ENCODE data around the gene SP1. TPM values are rescaled to one million over a fixed set of nuclear protein-coding genes. Genes with fewer than 3 reads are reported as not detected.
A peak's percentile ranks its signal among the peaks of the same experiment; 100 is the strongest.

SP1 gene
- total and polyA plus RNA-seq, 2 donors (not counting 1 experiment from before 2014, with no cell fraction given): 26.0 to 129 TPM

DNA sequence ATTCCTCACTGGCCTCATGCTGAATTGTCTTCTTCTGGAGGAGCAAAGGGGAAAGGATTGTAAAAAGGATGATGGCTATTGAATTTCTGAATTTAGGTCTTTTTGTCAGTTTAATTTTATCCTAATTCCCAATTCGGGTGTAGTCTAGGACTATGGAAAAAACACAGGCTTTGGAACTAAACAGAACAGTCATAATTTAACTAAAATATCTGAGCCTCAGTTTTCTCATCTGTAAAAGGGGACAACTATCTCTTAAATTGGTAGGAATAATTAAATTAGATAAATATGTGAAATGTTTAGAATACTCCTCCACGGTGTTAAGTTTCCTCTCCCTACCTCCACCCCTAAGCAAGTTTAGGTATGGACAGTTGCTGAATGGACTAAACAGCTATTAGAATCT is 3.2 kb upstream of the SP1 start:
- intact Hi-C loops (cut with micrococcal nuclease): no loop called here
- H3K27me3 Mint-ChIP-seq: no peaks in the 10 kb centered on the region
- TF ChIP-seq, protein P1, sequence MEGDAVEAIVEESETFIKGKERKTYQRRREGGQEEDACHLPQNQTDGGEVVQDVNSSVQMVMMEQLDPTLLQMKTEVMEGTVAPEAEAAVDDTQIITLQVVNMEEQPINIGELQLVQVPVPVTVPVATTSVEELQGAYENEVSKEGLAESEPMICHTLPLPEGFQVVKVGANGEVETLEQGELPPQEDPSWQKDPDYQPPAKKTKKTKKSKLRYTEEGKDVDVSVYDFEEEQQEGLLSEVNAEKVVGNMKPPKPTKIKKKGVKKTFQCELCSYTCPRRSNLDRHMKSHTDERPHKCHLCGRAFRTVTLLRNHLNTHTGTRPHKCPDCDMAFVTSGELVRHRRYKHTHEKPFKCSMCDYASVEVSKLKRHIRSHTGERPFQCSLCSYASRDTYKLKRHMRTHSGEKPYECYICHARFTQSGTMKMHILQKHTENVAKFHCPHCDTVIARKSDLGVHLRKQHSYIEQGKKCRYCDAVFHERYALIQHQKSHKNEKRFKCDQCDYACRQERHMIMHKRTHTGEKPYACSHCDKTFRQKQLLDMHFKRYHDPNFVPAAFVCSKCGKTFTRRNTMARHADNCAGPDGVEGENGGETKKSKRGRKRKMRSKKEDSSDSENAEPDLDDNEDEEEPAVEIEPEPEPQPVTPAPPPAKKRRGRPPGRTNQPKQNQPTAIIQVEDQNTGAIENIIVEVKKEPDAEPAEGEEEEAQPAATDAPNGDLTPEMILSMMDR (IDR thresholded peaks at IDR 0.05): no peak
- no peak for TF ChIP-seq EZH2 (IDR thresholded peaks at IDR 0.05; ENCODE audit: borderline replicate concordance, insufficient read depth, low read depth, low read length, poor library complexity, severe bottlenecking)
- POLR2A ChIA-PET: interaction anchor here (0.6 kb wide), 1 partner anchor 10 kb away, joined by 6 read pairs; no protein-coding TSS in a partner anchor
- H3K9me3 Mint-ChIP-seq (ENCODE audit: insufficient read depth): no peaks in the 10 kb centered on the region
- H3K79me2 ChIP-seq (ENCODE audit: control insufficient read depth, insufficient read depth, low read length): peaks cover 11% of the 10 kb centered on the region
- DNase-seq (no peak), ATAC-seq (ENCODE audit: low read depth) (no peak)
- H3K27ac Mint-ChIP-seq: peak overlapping the region; percentile 17
- WGBS (ENCODE audit: insufficient coverage): no CpG with 5 or more reads among the region's 2 CpGs
- H3K27ac ChIP-seq (ENCODE audit: low read length in 2 of 2): no peak overlapping the region
- no peaks in the 10 kb centered on the region for H3K27me3 ChIP-seq (replicated peaks in 1 of 4; ENCODE audit: control extremely low read depth in 1 of 4, control insufficient read depth in 3 of 4, insufficient read depth in 4 of 4, low read length in 3 of 4)
- H3K4me2 ChIP-seq (replicated peaks; ENCODE audit: low read depth, low read length, poor library complexity, severe bottlenecking): no peak overlapping the region
- peaks cover 0 to 2% of the 10 kb centered on the region in 2 experiments for H3K36me3 ChIP-seq (replicated peaks in 1 of 2; ENCODE audit: control extremely low read depth in 1 of 2, control insufficient read depth in 1 of 2, extremely low read depth in 1 of 2, insufficient read depth in 2 of 2, low read length in 1 of 2)
- no peaks in the 10 kb centered on the region for H3K9me3 ChIP-seq (ENCODE audit: control extremely low read depth in 1 of 3, control insufficient read depth in 2 of 3, insufficient read depth in 1 of 3, low read length in 2 of 3)
- H3K4me1 Mint-ChIP-seq: peaks cover 19% of the 10 kb centered on the region
- peaks cover 25 to 32% of the 10 kb centered on the region in 2 donors for H3K4me1 ChIP-seq (ENCODE audit: control insufficient read depth in 2 of 2, insufficient read depth in 2 of 2, low read length in 2 of 2)
- H4K20me1 ChIP-seq (ENCODE audit: control insufficient read depth, insufficient read depth, low read length, poor library complexity, severe bottlenecking): peaks cover 10% of the 10 kb centered on the region
- no peak overlapping the region for H3K4me3 Mint-ChIP-seq
- no peak overlapping the region for H3K9ac ChIP-seq (ENCODE audit: low read length)
- no peak overlapping the region for H2AFZ ChIP-seq (ENCODE audit: insufficient read depth, low read depth, low read length, poor library complexity, severe bottlenecking)
- CTCF ChIA-PET: interaction anchor here (1.4 to 7.9 kb wide), 2 partner anchors 23 to 44 kb away, joined by 4 to 132 read pairs; no protein-coding TSS in a partner anchor
- no peak overlapping the region for H3K4me3 ChIP-seq (ENCODE audit: control extremely low read depth in 1 of 5, extremely low read depth in 1 of 5, insufficient read depth in 1 of 5, low read depth in 2 of 5, low read length in 4 of 5)

DNA sequence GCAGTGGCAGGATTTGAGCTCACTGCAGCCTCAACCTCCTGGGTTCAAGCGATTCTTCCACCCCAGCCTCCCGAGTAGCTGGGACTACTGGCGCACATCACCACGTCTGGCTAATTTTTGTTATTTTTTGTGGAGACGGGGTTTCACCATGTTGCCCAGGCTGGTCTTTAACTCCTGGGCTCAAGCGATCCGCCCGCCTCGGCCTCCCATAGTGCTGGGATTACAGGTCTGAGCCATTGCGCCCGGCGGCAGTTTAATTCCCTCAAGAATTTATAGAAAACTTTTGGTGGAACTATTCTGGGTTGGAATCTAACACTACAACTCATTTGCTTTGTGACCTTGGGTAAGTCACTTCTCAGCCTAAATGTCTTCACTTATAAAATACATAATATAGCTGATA is 1.8 kb upstream of the SP1 start:
- ChIA-PET POLR2A (interaction anchor here (2.0 to 2.2 kb wide), 3 partner anchors 12 to 902 kb away, joined by 4 to 11 read pairs (median 8); partner anchors contain the start of gene HNRNPA1), CTCF (interaction anchor here (0.5 to 7.9 kb wide), 7 partner anchors 12 to 57 kb away, joined by 3 to 132 read pairs (median 11); partner anchors contain the start of gene AAAS)
- Mint-ChIP-seq H3K4me3 (no peak overlapping the region), H3K27ac (no peak overlapping the region), H3K27me3 (no peaks in the 10 kb centered on the region), H3K4me1 (peaks cover 25% of the 10 kb centered on the region), H3K9me3 (ENCODE audit: insufficient read depth) (no peaks in the 10 kb centered on the region)
- Histone ChIP-seq H3K9ac (ENCODE audit: low read length) (no peak overlapping the region), H3K9me3 (ENCODE audit: control extremely low read depth in 1 of 3, control insufficient read depth in 2 of 3, insufficient read depth in 1 of 3, low read length in 2 of 3) (no peaks in the 10 kb centered on the region), H3K36me3 (replicated peaks in 1 of 2; ENCODE audit: control extremely low read depth in 1 of 2, control insufficient read depth in 1 of 2, extremely low read depth in 1 of 2, insufficient read depth in 2 of 2, low read length in 1 of 2) (peaks cover 10 to 17% of the 10 kb centered on the region in 2 experiments), H3K27ac (ENCODE audit: low read length in 2 of 2) (peak overlapping the region; percentile 76 to 89), H2AFZ (ENCODE audit: insufficient read depth, low read depth, low read length, poor library complexity, severe bottlenecking) (peak overlapping the region; percentile 91), H3K4me3 (ENCODE audit: control extremely low read depth in 1 of 5, extremely low read depth in 1 of 5, insufficient read depth in 1 of 5, low read depth in 2 of 5, low read length in 4 of 5) (no peak overlapping the region), H3K79me2 (ENCODE audit: control insufficient read depth, insufficient read depth, low read length) (peaks cover 26% of the 10 kb centered on the region), H3K4me1 (ENCODE audit: control insufficient read depth in 2 of 2, insufficient read depth in 2 of 2, low read length in 2 of 2) (peaks cover 32 to 37% of the 10 kb centered on the region in 2 donors), H3K4me2 (replicated peaks; ENCODE audit: low read depth, low read length, poor library complexity, severe bottlenecking) (peak overlapping the region; percentile 79), H4K20me1 (ENCODE audit: control insufficient read depth, insufficient read depth, low read length, poor library complexity, severe bottlenecking) (peaks cover 25% of the 10 kb centered on the region), H3K27me3 (replicated peaks in 1 of 4; ENCODE audit: control extremely low read depth in 1 of 4, control insufficient read depth in 3 of 4, insufficient read depth in 4 of 4, low read length in 3 of 4) (no peaks in the 10 kb centered on the region)
- ATAC-seq (ENCODE audit: low read depth): no peak
- no peak for TF ChIP-seq EZH2 (IDR thresholded peaks at IDR 0.05; ENCODE audit: borderline replicate concordance, insufficient read depth, low read depth, low read length, poor library complexity, severe bottlenecking)
- TF ChIP-seq, protein P1 (IDR thresholded peaks at IDR 0.05): no peak
- intact Hi-C loops (cut with micrococcal nuclease): loop anchor here (2.0 kb wide), 3 partner anchors 63 to 249 kb away; partner anchors contain the start of genes ATF7 and PRR13
- DNase-seq: no peak
- WGBS (ENCODE audit: insufficient coverage): 100% methylated on average over 2 of the region's 12 CpGs
